Measurements from ENCODE around the gene FOXJ3.

- TF ChIP-seq CTCF (IDR thresholded peaks at IDR 0.05) (no peak), POLR2A (IDR thresholded peaks at IDR 0.05) (no peak)
Observed at GRCh38 chr1:42209526-42210251, 125.3 kb downstream of the FOXJ3 start.
